Endodermal cell (in vitro differentiated cells): ENCODE data around the gene DDT. TPM values are rescaled to one million over a fixed set of nuclear protein-coding genes. Genes with fewer than 3 reads are reported as not detected.
"Not testable (repeated sequence)": the region's sequence is repeated elsewhere in the genome, so short reads cannot be mapped to it uniquely, and the experiment has no call there.

Source experiments
- DNase-seq: peaks from one replicate; pipeline ENCODE4 v3.0.0-alpha.2; 2017
- H3K27ac ChIP-seq: 2 replicates; pipeline ENCODE4 v1.5.1; 2013; ENCODE audit warnings: mild to moderate bottlenecking, low read depth, low read length, moderate library complexity
- H3K27me3 ChIP-seq: 2 replicates; pipeline ENCODE4 v1.6.1; 2013; ENCODE audit warnings: mild to moderate bottlenecking, low read length, moderate library complexity; ENCODE audit not compliant: insufficient read depth, control insufficient read depth, poor library complexity, severe bottlenecking
- H3K36me3 ChIP-seq: 2 replicates; pipeline ENCODE4 v1.7.0; 2013; ENCODE audit warnings: mild to moderate bottlenecking, low read length, moderate library complexity; ENCODE audit not compliant: control insufficient read depth, insufficient read depth
- H3K4me1 ChIP-seq: one replicate; pipeline ENCODE4 v1.7.0; 2013; ENCODE audit warnings: low read length; ENCODE audit not compliant: control insufficient read depth, insufficient read depth
- H3K4me3 ChIP-seq: 2 replicates; pipeline ENCODE4 v1.5.1; 2013; ENCODE audit warnings: mild to moderate bottlenecking, low read length, moderate library complexity
- H3K9ac ChIP-seq: 2 replicates; pipeline ENCODE4 v1.6.1; 2013; ENCODE audit warnings: mild to moderate bottlenecking, low read length, moderate library complexity; ENCODE audit not compliant: poor library complexity, severe bottlenecking; ENCODE audit errors: extremely low read depth
- H3K9me3 ChIP-seq: 2 replicates; pipeline ENCODE4 v1.6.1; 2013; ENCODE audit warnings: mild to moderate bottlenecking, low read length, moderate library complexity; ENCODE audit not compliant: control insufficient read depth
- H3K27ac Mint-ChIP-seq: 2 replicates; pipeline ENCODE4 v1.8.0; 2020; ENCODE audit warnings: mixed read lengths
- H3K27me3 Mint-ChIP-seq: 2 replicates; pipeline ENCODE4 v1.8.0; 2021; ENCODE audit warnings: mild to moderate bottlenecking, mixed read lengths; ENCODE audit not compliant: insufficient read depth
- H3K36me3 Mint-ChIP-seq: 2 replicates; pipeline ENCODE4 v1.8.0; 2020; ENCODE audit warnings: low read depth, mixed read lengths
- H3K4me1 Mint-ChIP-seq: 2 replicates; pipeline ENCODE4 v1.8.0; 2020; ENCODE audit warnings: mixed read lengths
- H3K4me3 Mint-ChIP-seq: 2 replicates; pipeline ENCODE4 v1.8.0; 2020; ENCODE audit warnings: mild to moderate bottlenecking, moderate library complexity, mixed read lengths
- H3K9me3 Mint-ChIP-seq: 2 replicates; pipeline ENCODE4 v1.8.0; 2020; ENCODE audit warnings: mild to moderate bottlenecking, mixed read lengths
- WGBS, 2 experiments: methylation state at CpG; one replicate each; pipeline versions ENCODE4 v1.1.5 to v1.1.7; 2013; ENCODE audit warnings: missing lambda C conversion rate in 2 of 2, mixed read lengths in 1 of 2; ENCODE audit not compliant: insufficient coverage in 1 of 2, insufficient read length in 1 of 2; 5-methylcytosine and 5-hydroxymethylcytosine counted together
- total RNA-seq, 2 donors: library from RNA; stranded (reverse); fragmentation: NEBNext Ultra II Directional in 1 of 2; extraction: Animal tissue kit (Norgen Biotek cat#: 25700) in 1 of 2; gene quantifications; 2 replicates in 1 of 2; 3 replicates in 1 of 2; pipeline ENCODE4 v1.2.1, GENCODE V29; 2021
- TF ChIP-seq, protein P1 (sequence below): fragments of 200-600 bp; sonication (generic); conservative IDR thresholded peaks from 2 replicates; pipeline ENCODE4 v1.5.0; 2021; ENCODE audit warnings: antibody characterized with exemption, mild to moderate bottlenecking

Gene DDT
- total RNA-seq, 2 donors from 2014 or later, result 117 to 164 TPM

DNA sequence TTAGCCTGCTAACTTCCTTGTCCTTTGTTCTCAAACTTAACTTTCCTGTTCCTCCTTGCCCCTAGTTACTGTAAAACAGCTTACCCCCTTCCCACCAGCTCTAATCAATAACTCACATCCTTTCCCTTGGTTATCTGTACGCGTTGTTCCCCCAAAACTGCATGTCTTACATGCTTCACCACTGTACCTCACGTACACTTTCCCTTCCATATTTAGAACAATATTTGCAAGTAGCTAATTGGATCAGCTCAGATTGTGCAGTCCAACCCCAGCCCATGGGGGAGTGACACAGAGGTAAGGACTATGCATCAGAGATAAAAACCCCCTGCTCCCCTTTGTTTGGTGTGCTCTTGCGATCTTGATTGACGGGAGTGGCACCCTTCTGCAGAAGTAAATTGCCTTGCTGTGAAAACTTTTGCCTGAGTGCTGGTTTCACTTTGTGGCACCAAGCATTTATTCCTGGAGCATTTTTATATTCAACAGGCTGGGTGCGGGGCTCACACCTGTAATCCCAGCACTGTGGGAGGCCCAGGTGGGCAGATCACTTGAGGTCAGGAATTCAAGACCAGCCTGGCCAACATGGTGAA lies 49.1 kb downstream of the DDT start:
- H3K4me3 ChIP-seq, result no peak overlapping the region
- Mint-ChIP-seq H3K27me3 (no peaks in the 10 kb centered on the region), H3K36me3 (peaks cover 77% of the 10 kb centered on the region), H3K9me3 (peaks cover 21% of the 10 kb centered on the region), H3K4me3 (no peak overlapping the region), H3K27ac (no peak overlapping the region), H3K4me1 (no peaks in the 10 kb centered on the region)
- TF ChIP-seq, protein P1, sequence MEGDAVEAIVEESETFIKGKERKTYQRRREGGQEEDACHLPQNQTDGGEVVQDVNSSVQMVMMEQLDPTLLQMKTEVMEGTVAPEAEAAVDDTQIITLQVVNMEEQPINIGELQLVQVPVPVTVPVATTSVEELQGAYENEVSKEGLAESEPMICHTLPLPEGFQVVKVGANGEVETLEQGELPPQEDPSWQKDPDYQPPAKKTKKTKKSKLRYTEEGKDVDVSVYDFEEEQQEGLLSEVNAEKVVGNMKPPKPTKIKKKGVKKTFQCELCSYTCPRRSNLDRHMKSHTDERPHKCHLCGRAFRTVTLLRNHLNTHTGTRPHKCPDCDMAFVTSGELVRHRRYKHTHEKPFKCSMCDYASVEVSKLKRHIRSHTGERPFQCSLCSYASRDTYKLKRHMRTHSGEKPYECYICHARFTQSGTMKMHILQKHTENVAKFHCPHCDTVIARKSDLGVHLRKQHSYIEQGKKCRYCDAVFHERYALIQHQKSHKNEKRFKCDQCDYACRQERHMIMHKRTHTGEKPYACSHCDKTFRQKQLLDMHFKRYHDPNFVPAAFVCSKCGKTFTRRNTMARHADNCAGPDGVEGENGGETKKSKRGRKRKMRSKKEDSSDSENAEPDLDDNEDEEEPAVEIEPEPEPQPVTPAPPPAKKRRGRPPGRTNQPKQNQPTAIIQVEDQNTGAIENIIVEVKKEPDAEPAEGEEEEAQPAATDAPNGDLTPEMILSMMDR, result no peak
- H3K27ac ChIP-seq, result no peak overlapping the region
- DNase-seq, result no peak
- H3K9ac ChIP-seq, result no peak overlapping the region
- peaks cover 45% of the 10 kb centered on the region for H3K9me3 ChIP-seq
- peaks cover 35% of the 10 kb centered on the region for H3K36me3 ChIP-seq
- 91 to 93% methylated on average over 4 to 5 of the region's 6 CpGs for WGBS, 2 experiments
- no peaks in the 10 kb centered on the region for H3K4me1 ChIP-seq
- no peaks in the 10 kb centered on the region for H3K27me3 ChIP-seq

DNA sequence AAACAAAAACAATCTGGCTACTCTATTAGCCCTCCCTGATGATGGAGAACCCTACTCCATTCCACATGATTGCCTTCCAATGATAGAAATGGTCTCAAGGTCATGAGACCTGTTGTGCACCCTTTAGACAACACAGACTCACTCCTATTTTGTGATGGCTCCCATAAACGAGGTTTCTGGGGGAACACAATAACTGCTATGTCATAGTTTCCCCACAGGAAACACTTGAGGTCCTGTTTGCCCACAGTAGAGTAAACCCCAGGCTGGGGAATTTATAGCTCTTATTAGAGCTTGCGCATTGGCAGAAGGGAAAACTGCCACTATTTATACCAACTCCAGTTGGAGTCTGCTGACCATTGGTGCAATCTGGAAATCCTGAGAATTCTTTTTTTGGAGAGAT lies 51.3 kb downstream of the DDT start:
- Histone ChIP-seq H3K9ac (no peak overlapping the region), H3K27me3 (no peaks in the 10 kb centered on the region), H3K27ac (no peak overlapping the region), H3K4me3 (no peak overlapping the region), H3K4me1 (no peaks in the 10 kb centered on the region), H3K9me3 (peaks cover 39% of the 10 kb centered on the region), H3K36me3 (peaks cover 30% of the 10 kb centered on the region)
- Mint-ChIP-seq H3K27ac (no peak overlapping the region), H3K36me3 (peaks cover 72% of the 10 kb centered on the region), H3K9me3 (peaks cover 21% of the 10 kb centered on the region), H3K27me3 (no peaks in the 10 kb centered on the region), H3K4me1 (no peaks in the 10 kb centered on the region), H3K4me3 (no peak overlapping the region)
- WGBS, 2 experiments, result 93 to 100% methylated on average over 1 to 2 of the region's 2 CpGs
- DNase-seq, result no peak
- TF ChIP-seq, protein P1, result no peak

DNA sequence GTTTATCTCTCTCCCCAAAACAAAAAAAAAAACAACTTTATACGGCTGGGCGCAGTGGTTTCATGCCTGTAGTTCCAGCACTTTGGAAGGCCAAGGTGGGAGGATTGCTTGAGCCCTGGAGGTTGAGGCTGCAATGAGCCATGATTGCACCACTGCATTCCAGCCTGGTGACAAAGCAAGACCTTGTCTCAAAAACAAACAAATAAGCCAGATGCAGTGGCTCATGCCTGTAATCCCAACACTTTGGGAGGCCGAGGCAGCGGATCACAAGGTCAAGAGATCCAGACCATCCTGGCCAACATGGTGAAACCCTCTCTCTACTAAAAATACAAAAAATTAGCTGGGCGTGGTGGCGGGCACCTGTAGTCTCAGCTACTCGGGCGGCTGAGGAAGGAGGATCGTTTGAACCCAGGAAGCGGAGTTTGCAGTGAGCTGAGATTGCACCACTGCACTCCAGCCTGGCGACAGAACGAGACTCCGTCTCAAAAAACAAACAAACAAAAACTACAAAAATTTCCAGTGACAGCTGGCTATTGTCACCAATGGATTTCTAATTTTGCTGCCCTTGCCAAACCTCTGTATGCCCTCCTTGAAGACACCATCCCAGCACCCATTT lies 52.5 kb downstream of the DDT start:
- peaks cover 19% of the 10 kb centered on the region for H3K9me3 Mint-ChIP-seq
- not testable (repeated sequence) for DNase-seq, H3K4me3 Mint-ChIP-seq, H3K27me3 Mint-ChIP-seq, H3K4me1 ChIP-seq, H3K27me3 ChIP-seq, H3K4me3 ChIP-seq, H3K9ac ChIP-seq, H3K4me1 Mint-ChIP-seq, H3K27ac ChIP-seq
- peak overlapping the region; percentile 55 for H3K27ac Mint-ChIP-seq
- 93% methylated on average over 12 to 13 of the region's 13 CpGs for WGBS, 2 experiments
- peaks cover 27% of the 10 kb centered on the region for H3K36me3 ChIP-seq
- H3K36me3 Mint-ChIP-seq, result peaks cover 66% of the 10 kb centered on the region
- peaks cover 27% of the 10 kb centered on the region for H3K9me3 ChIP-seq

Other genes with a start within 250 kb of the DDT start
- 1 to 10 TPM; 4.7 to 5.7 TPM for gene ZNF70, start 223.3 kb downstream of the DDT start, total RNA-seq
- gene VPREB3, start 220.0 kb downstream of the DDT start, total RNA-seq, result not detected
- gene C22orf15, start 211.5 kb downstream of the DDT start, total RNA-seq, result 1 to 10 TPM; 1.5 to 2.2 TPM
- gene CHCHD10, start 206.5 kb downstream of the DDT start, total RNA-seq, result 100 to 1,000 TPM in 1 of 2 donors, 10 to 100 TPM in 1; 76.1 to 103 TPM
- 10 to 100 TPM in 1 of 2 donors, 1 to 10 TPM in 1; 9.7 to 14.3 TPM for gene MMP11, start 201.6 kb downstream of the DDT start, total RNA-seq
- gene SMARCB1, start 187.5 kb downstream of the DDT start, total RNA-seq, result 100 to 1,000 TPM; 136 to 148 TPM
- gene DERL3, start 135.4 kb downstream of the DDT start, total RNA-seq, result 1 to 10 TPM; 6.3 to 7.6 TPM
- 10 to 100 TPM; 13.1 to 14.8 TPM for gene SLC2A11, start 116.6 kb downstream of the DDT start, total RNA-seq
- gene MIF, start 80.1 kb downstream of the DDT start, total RNA-seq, result 100 to 1,000 TPM; 722 to 753 TPM
- gene GSTT2B, start 13.2 kb downstream of the DDT start, total RNA-seq, result 1 to 10 TPM; 3.7 to 4.4 TPM
- gene DDTL, start 7.6 kb downstream of the DDT start, total RNA-seq, result 1 to 10 TPM in 1 of 2 donors, not detected in 1; 1.2 TPM
- gene GSTT2, start 5.7 kb upstream of the DDT start, total RNA-seq, result 1 to 10 TPM in 1 of 2 donors, under 1 TPM in 1; 0.51 to 3.7 TPM
- gene GSTT4, start 31.0 kb upstream of the DDT start, total RNA-seq, result not detected
- 10 to 100 TPM; 87.0 to 93.3 TPM for gene CABIN1, start 36.9 kb upstream of the DDT start, total RNA-seq
- 1 to 10 TPM in 1 of 2 donors, under 1 TPM in 1; 0.40 to 1.6 TPM for gene SUSD2, start 207.0 kb upstream of the DDT start, total RNA-seq